Adipose tissue (tissue), 3 donors: ENCODE measurements around the gene TSPEAR. TPM values are rescaled to one million over a fixed set of nuclear protein-coding genes. Genes with fewer than 3 reads are reported as not detected.
"Not testable (repeated sequence)": the region's sequence is repeated elsewhere in the genome, so short reads cannot be mapped to it uniquely, and the experiment has no call there.

Source experiments
- H3K27ac ChIP-seq: one replicate; pipeline ENCODE4 v1.5.1; 2013; ENCODE audit warnings: low read depth, low read length
- WGBS, 3 donors: extraction: QIAGEN DNeasy Blood & Tissue Kit; methylation state at CpG; one replicate each; pipeline ENCODE4 v1.1.7; 2013; 5-methylcytosine and 5-hydroxymethylcytosine counted together
- polyA plus RNA-seq, 3 donors: library from polyadenylated mRNA; stranded (reverse); fragments of 200-250 nt; gene quantifications; one replicate each; pipeline ENCODE4 v1.2.3, GENCODE V29; 2013
- donor health status: healthy with polysubstance abuse.
- donor health status: Bipolar disorder and iron deficiency.
- donor health status: healthy.

TSPEAR gene
- polyA plus RNA-seq, 3 donors: 0.07 to 0.56 (median 0.10) TPM

DNA sequence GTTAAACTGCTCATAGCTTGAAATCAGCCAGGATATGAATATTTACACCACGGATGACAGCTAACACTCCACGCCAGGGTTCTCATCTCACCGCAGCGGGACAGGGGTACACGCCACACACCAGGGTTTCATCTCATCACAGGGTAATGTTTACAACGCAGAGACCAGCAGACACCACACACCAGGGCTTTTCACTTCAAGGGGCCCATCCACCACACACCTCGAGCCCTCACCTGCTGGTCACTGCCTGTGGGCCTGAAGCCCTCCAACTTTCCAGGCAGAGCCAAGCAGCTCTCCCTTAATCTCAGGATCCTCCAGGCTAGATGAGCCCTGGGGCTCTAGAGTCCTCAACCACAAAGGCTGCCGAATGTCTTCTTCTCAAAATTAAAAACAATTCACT, 15.7 kb downstream of the TSPEAR start:
- H3K27ac ChIP-seq: no peak overlapping the region
- 66 to 77% (median 74%) methylated on average over 8 of the region's 8 CpGs for WGBS, 3 donors

DNA sequence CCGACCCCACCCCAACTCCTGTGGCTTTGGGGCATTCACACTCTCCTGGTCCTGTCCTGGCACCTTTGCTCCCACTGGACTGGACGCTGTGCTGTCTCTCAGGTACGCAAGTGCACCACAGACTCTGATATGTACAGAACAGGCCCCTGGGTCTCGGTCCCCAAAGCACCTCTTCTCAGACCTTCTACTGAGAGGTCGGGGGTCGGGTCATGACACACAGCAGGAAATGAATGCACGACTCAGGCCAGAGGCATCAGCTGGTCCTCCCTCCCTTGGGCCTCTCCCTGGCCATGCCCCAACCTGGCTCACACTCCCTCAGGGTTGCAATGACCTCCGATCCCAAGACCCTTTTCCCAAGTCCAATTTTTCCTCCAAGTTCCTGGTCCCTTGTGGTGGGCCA, 16.2 kb downstream of the TSPEAR start:
- WGBS, 3 donors: 54 to 68% (median 65%) methylated on average over 7 to 8 of the region's 8 CpGs
- H3K27ac ChIP-seq: no peak overlapping the region

DNA sequence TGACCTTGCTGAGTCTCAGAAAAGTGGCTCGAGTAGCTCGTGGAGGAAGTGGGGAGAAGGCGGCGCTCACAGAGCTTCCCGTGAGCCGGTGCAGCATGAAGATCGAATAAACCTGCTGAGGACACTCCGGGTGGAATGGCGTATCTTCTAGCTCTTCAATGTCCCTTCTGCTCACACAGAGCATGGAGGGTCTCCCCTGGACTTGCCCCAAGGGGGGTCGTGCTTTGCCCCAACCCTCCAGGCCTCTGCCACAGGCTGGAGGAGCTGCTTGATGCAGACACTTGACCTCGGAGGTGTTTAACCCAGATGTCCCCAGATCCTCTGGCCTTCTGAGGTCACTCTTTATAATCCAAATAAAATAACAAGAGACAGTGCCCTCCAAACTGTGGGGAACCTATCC, 16.6 kb downstream of the TSPEAR start:
- WGBS, 3 donors: 53 to 69% (median 64%) methylated on average over 11 of the region's 11 CpGs
- no peak overlapping the region for H3K27ac ChIP-seq

DNA sequence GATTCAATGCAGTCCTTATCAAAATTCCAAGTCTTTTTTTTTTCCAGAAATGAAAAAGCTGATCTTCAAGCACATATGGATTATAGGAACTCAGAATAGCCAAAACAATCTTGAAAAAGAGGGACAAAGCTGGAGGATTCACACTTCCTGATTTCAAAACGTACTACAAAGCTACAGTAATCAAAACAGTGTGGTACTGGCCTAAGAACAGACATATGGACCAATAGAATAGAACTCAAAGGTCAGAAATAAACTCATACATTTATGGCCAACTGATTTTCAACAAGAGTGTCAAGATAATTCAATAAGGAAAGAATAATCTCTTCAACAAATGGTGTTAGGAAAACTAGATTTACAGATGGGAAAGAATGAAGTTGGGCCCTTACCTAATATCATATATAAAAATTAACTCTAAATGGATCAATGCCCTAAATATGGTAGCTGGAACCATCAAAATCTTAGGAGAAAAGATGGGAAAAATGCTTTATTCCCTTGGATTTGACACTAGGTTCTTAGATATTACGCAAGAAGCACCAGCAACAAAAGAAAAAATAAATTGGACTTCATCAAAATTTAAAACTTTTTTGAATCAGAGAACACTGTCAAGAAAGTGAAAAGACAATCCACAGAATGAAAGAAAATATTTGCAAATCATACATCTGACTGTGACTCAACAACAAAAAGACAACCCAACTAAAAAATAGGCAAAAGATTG, 18.4 kb downstream of the TSPEAR start:
- WGBS, 3 donors: 45 to 49% (median 49%) methylated on average over 2 of the region's 2 CpGs
- no peak overlapping the region for H3K27ac ChIP-seq

DNA sequence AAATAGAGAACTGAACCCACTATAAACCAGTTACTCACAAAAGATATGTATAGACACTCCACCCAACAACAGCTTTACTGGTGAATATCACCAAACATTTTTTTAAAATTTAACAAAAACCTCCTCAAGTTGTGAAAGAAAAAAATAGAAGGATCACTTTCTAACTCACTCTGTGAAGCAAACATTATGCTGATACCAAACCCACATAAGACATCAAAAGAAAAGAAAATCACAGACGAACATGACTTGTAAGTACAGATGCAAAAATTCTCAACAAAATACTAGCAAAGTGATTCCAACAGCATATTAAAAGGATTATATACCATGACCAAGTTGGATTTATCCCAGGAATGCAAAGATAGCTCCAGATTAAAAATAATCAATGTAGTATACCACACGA, 19.7 kb downstream of the TSPEAR start:
- WGBS, 3 donors: 46 to 74% (median 70%) methylated on average over 2 of the region's 2 CpGs
- no peak overlapping the region for H3K27ac ChIP-seq

DNA sequence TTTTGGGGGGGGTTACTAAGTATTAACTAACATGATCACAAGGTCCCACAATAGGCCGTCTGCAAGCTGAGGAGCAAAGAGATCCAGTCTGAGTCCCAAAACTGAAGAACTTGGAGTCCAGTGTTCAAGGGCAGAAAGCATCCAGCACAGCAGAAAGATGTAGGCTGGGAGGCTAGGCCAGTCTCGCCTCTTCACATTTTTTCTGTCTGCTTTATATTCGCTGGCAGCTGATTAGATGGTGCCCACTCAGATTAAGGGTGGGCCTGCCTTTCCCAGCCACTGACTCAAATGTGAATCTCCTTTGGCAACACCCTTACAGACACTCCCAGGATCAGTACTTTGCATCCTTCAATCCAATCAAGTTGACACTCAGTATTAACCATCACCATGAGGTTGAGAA, 21.6 kb downstream of the TSPEAR start:
- H3K27ac ChIP-seq: not testable (repeated sequence)
- WGBS, 3 donors: 81 to 90% (median 84%) methylated on average over 3 of the region's 3 CpGs

DNA sequence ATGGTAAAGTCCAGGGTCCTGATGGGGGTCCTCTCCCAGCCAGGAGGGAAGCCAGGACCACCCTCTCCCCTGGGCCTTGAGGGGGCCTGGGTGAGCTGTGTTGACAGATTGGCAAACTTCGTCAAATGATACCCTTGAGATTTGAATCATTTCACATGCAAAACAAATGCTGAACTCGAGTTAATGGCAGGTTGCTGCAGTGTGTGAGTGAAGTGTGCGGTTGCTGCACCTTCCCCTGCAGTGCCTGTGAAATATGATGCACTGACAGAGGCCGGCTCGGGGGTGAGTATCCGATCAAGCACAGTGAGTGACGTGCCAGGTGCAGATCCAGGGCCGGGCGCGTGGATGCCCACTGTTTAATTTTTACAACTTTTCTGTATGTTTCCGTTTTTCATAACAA, 23.7 kb downstream of the TSPEAR start:
- H3K27ac ChIP-seq: no peak overlapping the region
- WGBS, 3 donors: 31 to 54% (median 53%) methylated on average over 11 of the region's 11 CpGs

DNA sequence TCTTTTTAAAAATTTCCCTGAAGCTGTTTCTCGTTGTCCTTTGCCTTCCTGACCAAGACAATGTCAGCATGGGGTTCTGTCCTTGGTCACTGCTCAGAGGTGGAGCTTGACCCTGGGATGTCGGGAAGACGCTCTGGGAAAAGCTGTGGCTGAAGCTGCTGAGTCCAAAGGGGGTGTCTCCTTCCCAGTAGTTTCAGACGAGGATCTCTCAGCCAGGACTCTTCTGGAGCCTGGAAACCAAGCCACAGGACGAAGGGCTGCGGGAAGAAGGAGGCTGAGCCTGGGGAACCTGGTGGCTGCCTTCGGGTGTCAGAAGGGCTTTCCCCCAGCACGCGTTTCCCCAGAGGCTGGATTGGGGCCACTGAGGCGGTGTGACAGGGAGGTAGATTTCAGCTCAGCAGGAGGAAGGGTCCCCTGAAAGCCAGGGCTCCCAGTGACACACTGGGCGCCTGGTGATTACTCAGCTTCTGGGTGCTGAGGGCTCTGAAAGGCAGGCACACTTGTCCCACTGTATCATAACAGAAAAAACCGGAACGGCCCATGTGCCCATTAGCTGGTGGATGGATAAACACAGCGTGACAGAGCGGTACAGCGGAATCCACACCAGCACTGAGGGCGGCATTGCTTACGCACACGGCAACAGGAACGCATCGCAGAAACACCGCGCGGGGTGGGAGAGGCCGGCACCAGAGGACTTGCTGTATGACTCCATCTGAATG, 24.4 kb downstream of the TSPEAR start:
- no peak overlapping the region for H3K27ac ChIP-seq
- 48 to 63% (median 61%) methylated on average over 25 of the region's 25 CpGs for whole genome bisulfite sequencing, 3 donors

DNA sequence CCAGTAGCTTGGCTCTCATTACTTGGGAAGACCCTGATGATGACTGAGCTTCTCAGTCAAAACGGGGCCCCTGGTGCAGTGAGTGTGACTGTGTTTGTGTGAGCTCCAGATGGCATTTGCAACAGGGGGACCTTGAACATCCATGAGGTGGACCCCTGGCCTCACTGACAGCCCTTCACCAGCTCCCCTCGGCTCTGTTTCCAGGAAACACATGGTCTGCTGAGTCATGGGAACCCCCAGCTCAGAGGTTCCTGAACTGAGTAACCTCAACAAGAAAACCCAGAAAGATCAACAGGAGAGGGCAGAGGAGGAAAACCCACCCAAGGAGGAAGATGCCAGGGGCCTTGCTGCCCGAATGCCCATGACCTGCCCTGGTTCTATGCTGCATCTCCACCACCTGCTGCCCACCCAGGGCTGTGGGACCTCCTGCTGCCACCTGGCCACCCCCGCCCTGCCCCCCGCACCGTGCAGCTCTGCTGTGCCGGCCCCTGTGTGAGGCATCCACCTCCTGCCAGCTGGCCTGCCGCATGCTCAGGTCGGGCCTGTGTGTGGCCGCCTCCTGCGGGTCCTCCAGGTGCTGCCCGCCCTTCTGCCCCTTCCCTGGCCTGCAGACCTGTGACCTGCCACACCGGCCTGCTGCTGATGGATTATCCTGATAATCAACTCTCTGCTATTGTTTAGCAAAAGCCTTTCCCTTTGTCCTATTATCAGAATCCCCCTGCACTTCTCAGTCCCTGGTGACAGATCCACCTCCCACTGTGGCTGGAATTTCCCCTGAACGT, 25.2 kb downstream of the TSPEAR start:
- WGBS, 3 donors: 21 to 31% (median 31%) methylated on average over 12 to 14 of the region's 14 CpGs
- H3K27ac ChIP-seq: no peak overlapping the region

DNA sequence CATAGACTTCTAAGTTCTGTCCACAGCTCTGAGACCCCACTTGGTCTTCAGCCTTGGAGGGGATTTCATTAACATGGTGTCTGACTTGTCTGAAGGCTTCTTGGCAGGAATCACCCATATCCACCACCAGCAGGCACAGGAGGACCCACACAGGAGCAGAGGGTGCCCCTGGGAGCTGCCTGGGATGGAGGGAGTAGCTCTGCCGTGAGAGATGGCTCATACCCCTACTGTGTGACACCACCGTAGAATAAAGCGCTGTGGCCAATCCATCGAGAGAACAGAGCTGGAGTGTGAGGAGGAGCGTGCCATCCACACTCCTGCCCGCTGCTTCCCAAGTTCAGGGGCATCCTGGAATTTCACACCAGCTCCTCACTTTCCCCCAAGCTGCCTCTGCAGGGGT, 26.3 kb downstream of the TSPEAR start:
- 74 to 83% (median 80%) methylated on average over 5 to 6 of the region's 6 CpGs for WGBS, 3 donors
- H3K27ac ChIP-seq: not testable (repeated sequence)

DNA sequence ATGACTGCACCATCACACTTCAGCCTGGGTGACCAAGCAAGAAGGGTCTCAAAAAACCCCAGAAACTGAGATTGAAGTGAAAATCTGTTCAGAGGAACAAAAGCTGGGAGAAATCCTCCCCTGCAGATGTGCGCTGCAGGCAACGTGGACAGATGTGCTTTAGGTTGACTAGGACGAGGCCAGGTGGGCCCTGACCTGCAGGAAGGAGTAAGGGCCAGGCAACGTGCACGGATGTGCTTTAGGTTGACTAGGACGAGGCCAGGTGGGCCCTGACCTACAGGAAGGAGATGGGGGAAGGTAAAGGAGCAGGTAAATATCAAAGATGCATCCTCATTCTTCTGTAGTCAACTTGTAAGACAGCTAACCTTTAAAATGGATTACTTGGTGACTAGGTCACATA, 26.9 kb downstream of the TSPEAR start:
- H3K27ac ChIP-seq: no peak overlapping the region
- WGBS, 3 donors: 66 to 84% (median 70%) methylated on average over 6 of the region's 6 CpGs

DNA sequence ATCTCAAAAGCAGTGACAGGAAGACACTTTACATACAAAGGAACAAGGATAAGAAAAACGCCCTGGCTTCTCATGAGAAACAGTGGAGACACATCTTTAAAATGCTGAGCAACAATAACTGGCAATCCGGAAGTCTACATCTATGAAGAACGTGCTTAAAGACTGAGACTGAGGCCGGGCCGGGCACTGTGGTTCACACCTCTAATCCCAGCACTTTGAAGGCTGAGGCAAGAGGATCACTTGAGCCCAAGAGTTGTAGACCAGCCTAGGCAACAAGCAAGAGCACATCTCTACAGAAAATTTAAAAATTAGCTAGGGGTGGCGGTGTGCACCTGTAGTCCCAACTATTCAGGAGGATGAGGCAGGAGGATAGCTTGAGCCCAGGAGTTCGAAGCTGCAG, 27.3 kb downstream of the TSPEAR start:
- H3K27ac ChIP-seq: no peak overlapping the region
- 65 to 81% (median 72%) methylated on average over 7 of the region's 7 CpGs for WGBS, 3 donors

DNA sequence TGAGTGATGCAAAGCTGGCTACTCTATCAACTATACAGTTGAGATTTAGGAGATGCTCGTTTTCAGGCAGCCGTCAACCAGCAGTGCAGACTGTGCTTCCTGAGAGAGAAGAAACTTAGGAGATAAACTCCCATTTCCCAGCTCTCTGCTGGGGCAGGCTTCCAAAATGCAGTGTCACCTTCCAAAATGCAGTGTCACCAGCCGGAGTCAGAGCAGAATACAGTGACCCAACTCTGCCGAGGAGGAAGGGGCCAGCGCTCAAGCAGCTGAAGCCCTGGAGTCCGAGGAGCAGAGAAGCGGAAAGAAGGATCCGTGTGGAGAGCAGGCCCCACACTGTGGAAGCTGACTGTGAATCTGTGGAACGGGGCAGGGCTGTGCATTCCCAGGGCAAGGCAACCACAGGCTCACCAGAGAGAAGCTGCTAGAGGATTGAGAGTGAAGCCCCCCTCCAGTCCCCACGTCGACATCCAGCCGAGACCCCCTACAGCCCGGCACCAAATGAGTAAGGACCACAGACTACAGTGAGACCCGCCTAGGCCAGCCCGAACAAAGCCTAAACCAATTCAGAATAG, 28.7 kb downstream of the TSPEAR start:
- H3K27ac ChIP-seq: no peak overlapping the region
- 69 to 79% (median 78%) methylated on average over 15 of the region's 15 CpGs for WGBS, 3 donors

DNA sequence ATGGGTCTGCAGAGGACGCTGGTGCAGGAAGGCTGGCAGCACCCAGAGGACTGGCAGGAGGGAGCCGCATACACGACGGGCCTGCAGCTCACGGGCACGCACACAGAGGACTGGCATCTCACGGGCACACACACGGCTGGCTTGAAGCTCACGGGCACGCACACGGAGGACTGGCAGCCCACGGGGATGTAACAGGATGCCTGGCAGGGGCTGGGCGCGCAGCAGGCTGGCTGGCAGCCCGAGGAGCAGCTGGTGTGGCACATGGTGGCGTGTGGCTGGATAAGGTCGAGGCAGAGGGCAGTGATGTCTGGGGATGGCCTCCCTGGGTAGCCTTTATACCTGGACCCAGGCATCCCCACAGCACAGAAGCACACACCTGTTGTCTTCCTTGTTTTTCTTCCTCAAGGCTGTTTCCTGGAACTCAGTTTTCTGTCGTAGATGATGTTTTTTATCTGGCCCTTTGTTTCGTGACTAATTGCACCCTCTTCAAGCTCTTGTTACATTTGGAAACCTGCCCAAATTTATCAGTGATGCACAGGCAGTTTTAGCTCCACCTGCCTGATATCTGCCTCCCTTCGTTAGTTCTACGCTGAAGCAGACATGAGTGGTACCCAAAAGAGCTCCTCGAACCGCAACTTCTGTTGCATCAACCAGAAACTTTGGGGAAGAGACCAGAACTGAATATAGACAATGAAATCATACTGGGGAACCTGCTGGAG, 29.4 kb downstream of the TSPEAR start, which contains the start of gene KRTAP12-1:
TSS of gene KRTAP12-1 (minus strand) at position 303 of the 719 bp plus-strand sequence. CDS start at position 263, 40 bp downstream.
- 67 to 79% (median 74%) methylated on average over 23 of the region's 23 CpGs for WGBS, 3 donors
- H3K27ac ChIP-seq: no peak within 1 kb of the TSS

DNA sequence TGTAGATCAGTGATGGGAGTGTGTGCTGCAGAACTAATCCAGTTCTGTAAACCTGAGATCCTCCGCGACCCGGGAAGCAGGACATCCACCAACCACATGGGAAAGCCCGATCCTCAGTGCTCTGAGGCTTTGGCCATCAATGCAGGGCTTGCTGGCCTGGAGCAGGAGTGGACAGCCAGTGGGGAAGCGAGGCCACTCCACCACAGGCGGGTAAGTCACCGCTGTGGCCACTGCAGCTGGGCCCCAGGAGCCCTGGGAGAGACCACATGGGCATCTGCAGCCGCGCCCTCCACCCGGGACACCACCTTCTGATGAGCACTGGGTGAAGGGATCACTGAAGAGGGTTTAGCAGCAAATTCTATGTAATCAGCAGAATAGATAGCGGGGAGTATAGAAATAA, 30.2 kb downstream of the TSPEAR start:
- 69 to 85% (median 77%) methylated on average over 11 of the region's 11 CpGs for WGBS, 3 donors
- H3K27ac ChIP-seq: no peak overlapping the region

DNA sequence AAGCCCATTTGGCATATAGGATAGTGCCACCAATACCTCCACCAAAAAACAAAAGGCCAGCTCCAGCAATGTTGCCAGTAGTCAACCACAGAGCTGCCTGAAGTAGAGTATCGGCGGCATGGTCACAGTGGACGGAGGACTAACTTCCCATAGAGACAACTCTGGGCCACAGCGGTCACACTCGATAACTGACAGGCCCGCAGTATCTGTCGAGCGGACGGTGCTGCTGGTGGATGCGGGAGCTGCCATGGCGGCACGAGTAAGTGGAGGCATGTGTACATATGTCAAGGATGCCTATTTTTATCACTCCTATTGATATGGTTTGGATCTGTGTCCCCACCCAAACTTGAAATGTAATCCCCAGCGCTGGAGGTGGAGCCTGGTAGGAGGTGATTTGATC, 33.5 kb downstream of the TSPEAR start:
- H3K27ac ChIP-seq: no peak overlapping the region

DNA sequence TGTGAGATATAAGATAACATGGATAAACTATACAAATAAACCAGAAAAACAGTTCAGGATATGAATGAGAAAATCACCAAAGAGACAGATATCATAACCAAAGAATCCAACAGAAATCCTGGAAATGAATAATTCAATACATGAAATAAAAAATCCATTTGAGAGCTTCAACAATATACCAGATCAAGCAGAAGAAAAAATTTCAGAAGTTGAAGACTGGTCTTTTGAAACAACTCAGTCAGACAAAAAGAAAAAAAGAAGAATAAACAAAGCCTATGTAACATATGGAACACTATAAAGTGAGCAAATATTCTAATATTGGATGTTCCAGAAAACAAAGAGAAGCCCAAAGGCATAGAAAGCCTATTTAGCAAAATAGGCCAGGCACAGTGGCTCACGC, 39.5 kb downstream of the TSPEAR start:
- H3K27ac ChIP-seq: no peak overlapping the region
- WGBS, 3 donors: 94 to 100% (median 97%) methylated on average over 1 of the region's 1 CpG

More for the DNA sequence above, 33.5 kb downstream of the TSPEAR start:
- WGBS, 3 donors: 90 to 91% (median 91%) methylated on average over 13 of the region's 13 CpGs
